NCI-H2029 treated with DMSO at 0.1 percent for 48 hours (cell line): ENCODE results near the gene MDH1.
"Not testable (repeated sequence)": the region's sequence is repeated elsewhere in the genome, so short reads cannot be mapped to it uniquely, and the experiment has no call there.

Experiments used
- DNase-seq: peaks from one replicate; lab custom pipeline; 2025; lab: John Stamatoyannopoulos, UW

MDH1 gene

GRCh38 chr2:63589148-63589958 lies 590 bp downstream of the MDH1 start:
- peak; percentile 8 for DNase-seq

- DNase-seq: no peak
Measured at GRCh38 chr2:63590626-63591408, 2.1 kb downstream of the MDH1 start.

GRCh38 chr2:63591566-63592175 lies 2.9 kb downstream of the MDH1 start:
- DNase-seq: no peak

GRCh38 chr2:63594660-63595059 lies 5.9 kb downstream of the MDH1 start:
- DNase-seq: no peak

GRCh38 chr2:63596401-63596883 lies 7.7 kb downstream of the MDH1 start:
- no peak for DNase-seq

GRCh38 chr2:63598981-63599380 lies 10.2 kb downstream of the MDH1 start:
- DNase-seq: no peak

GRCh38 chr2:63600881-63601460 lies 12.2 kb downstream of the MDH1 start:
- no peak for DNase-seq

GRCh38 chr2:63604666-63605065 lies 15.9 kb downstream of the MDH1 start:
- DNase-seq: no peak

- not testable (repeated sequence) for DNase-seq
Measured at GRCh38 chr2:63608865-63609264, 20.1 kb downstream of the MDH1 start.

GRCh38 chr2:63610525-63610924 lies 21.8 kb downstream of the MDH1 start:
- DNase-seq: no peak

- no peak for DNase-seq
Measured at GRCh38 chr2:63613391-63613901, 24.7 kb downstream of the MDH1 start.

- DNase-seq: no peak
Measured at GRCh38 chr2:63614448-63614968, 25.7 kb downstream of the MDH1 start.

GRCh38 chr2:63614983-63615945 lies 26.5 kb downstream of the MDH1 start:
- DNase-seq: no peak

GRCh38 chr2:63617366-63617765 lies 28.6 kb downstream of the MDH1 start:
- DNase-seq: no peak

- DNase-seq: no peak
Measured at GRCh38 chr2:63619328-63619727, 30.6 kb downstream of the MDH1 start.

GRCh38 chr2:63622751-63623150 lies 34.0 kb downstream of the MDH1 start:
- DNase-seq: no peak

- DNase-seq: not testable (repeated sequence)
Measured at GRCh38 chr2:63623763-63624162, 35.0 kb downstream of the MDH1 start.

GRCh38 chr2:63627866-63628265 lies 39.1 kb downstream of the MDH1 start:
- DNase-seq: no peak

- DNase-seq: no peak
Measured at GRCh38 chr2:63628403-63628942, 39.7 kb downstream of the MDH1 start.

GRCh38 chr2:63631501-63631900 lies 42.7 kb downstream of the MDH1 start:
- DNase-seq: no peak
